Kidney glomerular epithelial cell (primary cell): ENCODE measurements around the gene NFKBIE.
A peak's percentile ranks its signal among the peaks of the same experiment; 100 is the strongest.

Experiments
- DNase-seq: peaks from one replicate; lab custom pipeline; 2025; lab: John Stamatoyannopoulos, UW

Gene NFKBIE

GRCh38 chr6:44257753-44258324 is 7.5 kb downstream of the NFKBIE start:
- DNase-seq = no peak

GRCh38 chr6:44257025-44257752 is 8.2 kb downstream of the NFKBIE start, which contains the start of gene SLC35B2:
Gene SLC35B2, minus strand, starts transcription at chr6:44257528. Its CDS starts 118 bp downstream, at chr6:44257410.
- DNase-seq = peak; percentile 66

GRCh38 chr6:44256775-44257024 is 8.7 kb downstream of the NFKBIE start:
- no peak for DNase-seq

- DNase-seq = no peak
Measured at GRCh38 chr6:44255871-44256774, 9.2 kb downstream of the NFKBIE start.

- DNase-seq = no peak
Measured at GRCh38 chr6:44255105-44255808, 10.1 kb downstream of the NFKBIE start.

GRCh38 chr6:44254191-44255104 is 10.9 kb downstream of the NFKBIE start:
- DNase-seq = no peak

- no peak for DNase-seq
Measured at GRCh38 chr6:44253307-44254101, 11.8 kb downstream of the NFKBIE start.

- DNase-seq = no peak
Measured at GRCh38 chr6:44251576-44252524, 13.5 kb downstream of the NFKBIE start.

GRCh38 chr6:44250718-44251123 is 14.6 kb downstream of the NFKBIE start:
- no peak for DNase-seq

GRCh38 chr6:44250067-44250717 is 15.2 kb downstream of the NFKBIE start:
- no peak for DNase-seq

- DNase-seq = no peak
Measured at GRCh38 chr6:44249082-44249748, 16.1 kb downstream of the NFKBIE start.

GRCh38 chr6:44248579-44248978 is 16.8 kb downstream of the NFKBIE start:
- no peak for DNase-seq

GRCh38 chr6:44247338-44248302 is 17.7 kb downstream of the NFKBIE start:
- DNase-seq = peak; percentile 39

GRCh38 chr6:44246663-44247337 is 18.6 kb downstream of the NFKBIE start, which contains the start of gene HSP90AB1:
Gene HSP90AB1, plus strand, starts transcription at chr6:44247101. Its CDS starts 1,529 bp downstream, at chr6:44248630.
- DNase-seq = peak; percentile 97

GRCh38 chr6:44245912-44246662 is 19.3 kb downstream of the NFKBIE start:
- DNase-seq = peak; percentile 65
